NCI-H1105 treated with DMSO at 0.1 percent for 48 hours (cell line): ENCODE data around the gene VWF.
"Not testable (repeated sequence)": the region's sequence is repeated elsewhere in the genome, so short reads cannot be mapped to it uniquely, and the experiment has no call there.

Source experiments
- DNase-seq: peaks from one replicate; lab custom pipeline; 2025; lab: John Stamatoyannopoulos, UW

VWF gene

DNA sequence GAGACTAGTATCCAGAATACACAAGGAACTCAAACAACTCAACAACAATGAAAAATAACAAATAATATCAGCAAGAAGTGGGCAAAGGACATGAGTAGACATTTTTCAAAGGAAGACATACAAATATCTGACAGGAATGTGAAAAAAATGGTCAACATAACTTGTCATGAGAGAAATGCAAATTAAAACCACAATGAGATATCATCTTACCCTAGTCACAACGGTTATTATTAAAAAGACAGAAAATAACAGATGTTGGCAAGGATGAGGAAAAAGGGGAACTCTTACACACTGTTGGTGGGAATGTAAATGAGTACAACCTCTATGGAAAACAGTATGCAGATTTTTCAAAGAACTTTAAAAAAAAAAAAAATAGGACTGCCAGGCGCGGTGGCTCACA lies 20.4 kb downstream of the VWF start:
- DNase-seq, result no peak

DNA sequence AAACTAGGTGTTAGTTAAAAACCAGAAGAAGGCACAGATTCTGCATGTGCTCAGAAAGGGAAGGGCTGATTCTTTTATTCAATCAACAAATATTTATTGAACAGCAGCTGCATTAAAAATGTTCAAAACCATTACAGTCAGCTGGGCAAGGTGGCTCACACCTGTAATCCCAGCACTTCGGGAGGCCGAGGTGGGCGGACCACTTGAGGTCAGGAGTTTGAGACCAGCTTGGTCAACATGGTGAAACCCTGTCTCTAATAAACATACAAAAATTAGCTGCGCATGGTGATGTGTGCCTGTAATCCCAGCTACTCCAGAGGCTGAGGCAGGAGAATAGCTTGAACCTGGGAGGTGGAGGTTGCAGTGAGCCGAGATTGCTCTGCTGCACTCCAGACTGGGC lies 22.4 kb downstream of the VWF start:
- not testable (repeated sequence) for DNase-seq

DNA sequence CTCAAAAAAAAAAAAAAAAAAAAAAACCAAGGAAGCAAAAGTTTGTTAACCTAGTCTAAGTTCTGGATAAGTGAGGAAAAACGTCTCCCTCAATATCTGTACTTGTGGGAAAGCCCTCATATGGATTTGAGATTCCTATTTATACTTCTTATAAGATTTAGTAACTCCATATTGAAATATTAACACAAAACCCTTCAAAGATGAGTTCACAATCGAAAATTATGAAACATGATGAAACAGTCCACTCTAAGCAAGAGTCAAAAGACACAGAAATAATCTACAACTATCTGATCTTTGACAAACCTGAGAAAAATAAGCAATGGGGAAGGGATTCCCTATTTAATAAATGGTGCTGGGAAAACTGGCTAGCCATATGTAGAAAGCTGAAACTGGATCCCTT lies 25.2 kb downstream of the VWF start:
- no peak for DNase-seq

DNA sequence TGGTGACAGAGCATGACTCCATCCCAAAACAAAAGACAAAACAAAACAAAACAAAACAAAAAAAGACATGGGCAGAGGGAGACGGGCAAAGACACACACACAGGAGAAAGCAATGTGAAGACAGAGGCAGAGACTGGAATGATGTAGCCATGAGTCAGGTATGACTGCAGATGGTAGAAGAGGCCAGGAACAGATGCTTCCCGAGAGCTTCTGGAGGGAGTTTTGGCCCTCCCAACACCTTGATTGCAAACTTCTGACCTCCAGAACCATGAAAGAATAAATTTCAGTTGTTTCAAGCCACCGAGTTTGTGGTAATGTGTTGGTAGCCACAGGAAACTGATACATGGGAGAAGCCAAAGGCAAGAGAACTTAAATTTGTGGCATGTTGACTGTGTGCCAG lies 27.1 kb downstream of the VWF start:
- no peak for DNase-seq

DNA sequence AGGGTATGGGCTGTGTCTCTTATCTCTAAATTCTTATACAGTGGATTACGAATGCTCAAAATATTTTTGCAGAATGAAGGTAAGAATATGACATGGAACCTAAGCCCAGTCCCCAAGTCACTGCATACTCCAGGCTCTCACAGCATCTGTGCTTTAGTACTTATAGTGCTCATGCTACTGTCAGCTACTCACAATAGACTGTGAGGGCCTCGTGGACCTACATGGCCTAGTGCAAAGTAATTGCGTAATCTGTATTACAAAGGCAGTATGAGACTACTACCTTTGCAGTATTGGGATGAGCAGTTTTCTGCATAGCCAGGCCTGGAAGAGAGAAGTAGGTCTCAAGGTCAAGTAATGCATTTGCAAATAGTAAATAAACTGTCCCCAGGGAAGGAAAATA lies 27.9 kb downstream of the VWF start:
- no peak for DNase-seq

DNA sequence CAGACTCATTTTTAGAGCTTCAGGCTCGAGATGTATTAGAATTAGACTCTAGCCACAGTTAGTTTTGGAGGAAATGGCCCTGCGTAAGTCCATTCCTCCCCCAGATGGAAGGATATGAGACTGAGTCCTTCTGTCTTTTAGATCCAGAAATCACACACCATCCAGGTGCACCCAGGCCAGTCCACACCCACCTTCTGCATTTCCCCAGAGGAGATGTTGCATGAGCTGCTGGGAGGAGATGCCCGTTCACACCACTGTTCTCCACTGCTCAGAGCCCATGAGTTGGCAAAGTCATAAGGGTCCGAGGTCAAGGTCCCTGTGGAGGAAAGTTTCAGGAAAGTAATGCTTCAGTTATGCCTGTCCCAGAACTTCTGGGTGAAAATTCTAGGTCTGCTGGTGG lies 29.2 kb downstream of the VWF start:
- DNase-seq, result no peak

DNA sequence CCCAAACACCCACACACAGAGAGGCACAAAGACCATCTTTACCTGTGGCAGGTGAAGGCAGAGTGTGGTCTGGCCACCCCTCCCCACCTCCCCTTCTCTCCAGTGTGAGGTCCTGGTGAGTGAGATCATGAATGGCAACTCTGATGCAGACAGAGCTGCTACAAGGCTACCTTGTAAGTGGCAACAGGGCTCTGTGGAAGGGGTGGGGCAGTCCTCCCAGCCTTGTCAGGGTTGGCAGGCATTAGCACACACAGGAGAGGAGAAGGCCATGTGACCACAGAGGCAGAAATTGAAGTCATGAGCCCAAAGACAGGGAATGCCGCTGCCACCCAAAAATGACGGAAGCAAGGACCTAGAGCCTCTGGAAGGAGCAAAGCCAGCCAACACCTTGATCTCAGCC lies 30.7 kb downstream of the VWF start:
- no peak for DNase-seq

DNA sequence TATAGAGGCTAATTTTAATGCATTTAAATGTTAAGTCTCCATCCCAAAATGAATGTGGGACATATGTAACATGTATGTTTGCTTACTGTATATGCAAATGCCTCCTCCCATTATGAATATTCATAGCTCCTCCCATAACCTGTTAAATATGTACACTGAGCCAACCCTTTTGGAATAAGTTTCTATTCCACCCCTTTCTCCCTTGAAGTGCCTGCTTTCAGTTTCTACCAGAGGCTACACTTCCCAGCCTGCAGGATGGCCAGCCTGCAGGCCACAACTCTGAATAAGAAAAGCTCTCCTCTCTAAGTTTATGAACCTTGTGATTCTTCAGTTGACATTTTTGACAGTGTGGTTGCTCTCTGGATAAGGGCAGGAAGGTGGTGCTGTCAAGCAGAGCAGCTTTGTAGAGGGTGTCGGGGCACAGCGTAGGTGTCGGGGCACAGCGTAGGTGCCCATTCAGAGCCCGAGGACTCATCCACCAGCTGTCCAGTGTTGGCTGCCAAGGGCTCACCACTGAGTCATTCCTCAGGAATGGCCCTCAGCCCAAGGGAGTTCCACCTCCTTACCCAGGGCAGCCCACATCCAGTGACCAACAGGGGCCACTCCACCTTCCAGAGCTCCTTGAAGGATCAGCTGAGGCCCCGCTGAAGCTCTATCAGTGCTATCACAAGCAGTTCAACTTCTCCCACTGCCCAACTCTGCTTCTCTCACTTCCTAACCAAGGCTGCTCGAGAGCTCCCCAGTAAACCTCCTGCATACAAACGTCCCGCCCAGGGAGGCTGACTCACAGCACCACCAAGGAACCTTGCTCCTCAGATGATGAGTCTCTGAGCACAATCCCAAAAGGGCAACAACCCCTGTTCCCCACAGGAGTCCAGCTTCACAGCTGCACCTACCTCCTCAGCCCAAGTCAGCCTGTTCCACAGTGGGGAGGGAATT lies 31.4 kb downstream of the VWF start:
- DNase-seq, result no peak

DNA sequence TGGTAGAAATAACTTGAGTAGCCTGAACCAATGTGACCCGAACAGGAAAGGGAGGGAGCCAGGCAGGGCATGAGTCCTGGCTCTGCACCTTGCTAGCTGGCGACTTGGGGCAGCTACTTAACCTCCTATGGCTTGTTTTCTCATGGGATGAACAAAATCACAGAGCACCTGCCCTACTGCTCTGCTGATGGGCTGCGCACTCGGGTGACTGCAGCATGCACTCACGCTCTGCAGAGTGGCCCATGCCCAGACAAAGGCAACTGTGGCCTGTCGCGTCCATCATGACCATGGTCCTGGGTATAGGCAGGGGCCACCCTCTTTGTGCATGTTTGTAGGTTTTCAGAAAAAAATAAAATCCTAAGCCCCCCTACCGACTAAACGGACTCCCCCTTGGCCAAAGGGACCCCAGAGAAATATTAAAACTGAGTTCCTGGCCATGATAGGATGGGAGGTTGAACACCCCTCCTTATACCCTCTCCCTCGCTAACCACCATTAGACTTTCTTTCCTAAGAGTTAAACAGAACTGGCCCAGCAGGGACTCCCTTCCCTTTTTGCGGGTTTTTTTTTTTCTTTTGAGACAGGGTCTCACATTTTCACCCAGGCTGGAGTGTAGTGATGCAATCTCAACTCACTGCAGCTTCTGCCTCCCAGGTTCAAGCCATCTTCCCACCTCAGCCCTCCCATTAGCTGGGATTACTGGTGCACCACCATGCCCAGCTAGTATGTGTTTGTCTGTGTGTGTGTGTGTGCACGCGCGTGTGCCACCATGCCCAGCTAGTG lies 32.5 kb downstream of the VWF start:
- no peak for DNase-seq

DNA sequence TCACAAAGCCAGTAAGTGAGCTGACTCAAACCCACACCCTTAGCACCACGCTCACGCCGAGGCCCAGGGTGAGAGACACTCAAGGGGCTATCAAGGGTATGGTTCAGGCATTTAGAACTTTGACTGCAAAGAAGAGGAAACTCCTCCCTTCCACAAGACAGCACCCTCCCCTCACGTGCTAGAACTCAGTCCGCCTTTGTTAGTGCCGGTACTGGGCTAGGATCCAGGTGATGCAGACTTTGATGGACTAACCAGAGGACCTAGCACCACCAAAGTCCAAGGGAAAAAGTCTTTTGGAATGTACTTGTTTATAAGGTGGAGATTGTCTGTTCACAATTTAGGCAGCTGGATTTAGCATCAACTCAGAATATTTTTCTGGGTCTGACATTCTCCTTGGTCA lies 33.7 kb downstream of the VWF start:
- DNase-seq, result no peak

DNA sequence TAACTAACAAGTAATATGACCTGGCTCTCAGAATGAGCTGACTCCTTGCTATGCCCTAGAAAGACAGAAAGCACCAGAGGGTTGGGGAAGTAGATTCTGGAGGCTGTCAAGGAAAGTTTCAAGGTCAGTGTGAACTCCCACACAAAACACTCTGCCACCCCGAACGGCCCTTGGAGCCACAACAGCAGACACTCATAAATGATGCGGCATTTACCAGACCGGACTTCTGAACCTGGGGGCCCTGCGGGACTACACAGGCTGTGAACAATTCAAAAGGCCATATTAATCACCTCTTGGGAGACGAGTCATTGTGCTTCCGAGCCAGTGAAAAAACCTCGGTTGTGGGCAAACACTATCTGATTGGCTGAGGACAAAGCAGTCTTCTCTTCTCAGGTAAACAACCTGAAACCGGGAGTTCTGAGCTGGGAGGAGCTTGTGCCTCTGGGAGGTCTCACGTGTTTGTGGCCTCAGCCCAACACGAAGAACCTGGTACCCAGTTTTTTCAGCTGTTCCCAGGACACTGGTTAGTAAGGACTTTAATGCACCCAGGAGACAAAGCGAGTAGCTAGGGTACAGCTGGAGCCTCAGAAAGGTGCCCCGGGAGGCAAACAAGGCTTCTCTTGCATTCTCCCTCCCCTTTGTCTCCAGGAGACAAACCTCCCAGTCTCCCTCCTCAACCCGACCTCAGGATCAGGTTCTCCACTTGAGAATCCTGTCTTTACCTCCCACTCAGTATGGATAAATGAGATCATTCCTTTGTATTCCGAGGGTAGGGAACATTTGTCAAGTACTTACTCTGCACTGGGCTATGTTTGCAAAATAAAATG lies 35.3 kb downstream of the VWF start:
- no peak for DNase-seq

DNA sequence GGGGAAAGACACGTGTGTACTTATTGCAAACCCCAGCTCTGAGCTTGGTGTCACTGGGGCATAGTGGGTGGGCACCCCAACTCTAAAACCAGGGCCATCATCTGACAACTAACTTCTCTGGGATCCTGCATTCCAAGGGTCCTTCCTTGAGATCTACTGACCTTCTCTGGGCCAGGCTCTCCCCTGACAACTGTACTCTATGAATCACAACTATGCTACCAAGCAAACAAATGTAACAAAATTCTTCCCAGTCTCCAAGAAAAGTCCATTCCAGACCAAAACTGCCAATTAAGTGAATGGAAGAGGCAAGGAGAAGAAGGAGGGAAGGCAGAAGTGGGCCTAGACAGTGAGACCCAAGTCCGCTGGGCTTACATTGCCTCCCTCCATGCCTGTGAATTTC lies 38.2 kb downstream of the VWF start:
- no peak for DNase-seq

DNA sequence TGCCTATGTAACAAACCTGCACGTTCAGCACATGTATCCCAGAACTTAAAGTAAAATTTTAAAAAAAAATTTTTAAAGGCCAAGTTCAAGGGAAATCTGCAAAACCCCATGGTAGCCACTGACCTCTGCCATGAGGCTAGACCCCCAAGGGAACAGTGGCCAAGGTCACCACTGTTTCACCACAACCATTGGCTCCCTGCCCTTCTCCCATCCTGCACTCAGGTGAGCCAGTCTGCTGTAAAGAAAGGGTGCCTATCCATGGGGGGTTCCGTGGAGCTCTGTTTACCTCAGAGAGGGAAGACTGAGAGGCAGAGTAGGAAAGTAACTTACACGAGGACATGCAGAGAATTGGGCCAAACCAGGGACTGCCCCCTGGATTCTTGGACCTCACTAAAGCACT lies 38.6 kb downstream of the VWF start:
- DNase-seq, result no peak

DNA sequence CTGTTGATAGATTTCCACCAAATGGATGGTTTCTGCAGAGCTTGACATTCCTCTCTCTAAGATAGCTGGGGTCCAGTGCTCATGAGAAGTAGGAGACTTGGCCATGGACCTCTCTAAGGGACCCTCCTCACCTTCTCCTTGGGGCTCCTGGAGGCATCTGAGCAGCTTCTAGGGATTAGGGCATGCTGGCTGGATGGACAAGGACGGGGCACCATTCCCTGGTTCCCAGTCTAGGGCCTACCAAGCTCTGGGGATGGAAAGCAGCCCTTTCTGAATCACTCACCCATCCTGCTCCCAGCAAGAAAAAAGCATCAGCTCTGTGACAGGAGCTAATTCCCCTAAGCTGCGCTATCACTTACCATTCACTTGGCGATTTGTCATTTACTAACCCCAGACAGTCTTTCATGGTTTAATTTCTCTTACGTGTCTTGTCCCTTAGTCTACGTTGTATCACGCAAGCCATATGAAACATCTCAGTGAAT lies 39.5 kb downstream of the VWF start:
- DNase-seq, result no peak

DNA sequence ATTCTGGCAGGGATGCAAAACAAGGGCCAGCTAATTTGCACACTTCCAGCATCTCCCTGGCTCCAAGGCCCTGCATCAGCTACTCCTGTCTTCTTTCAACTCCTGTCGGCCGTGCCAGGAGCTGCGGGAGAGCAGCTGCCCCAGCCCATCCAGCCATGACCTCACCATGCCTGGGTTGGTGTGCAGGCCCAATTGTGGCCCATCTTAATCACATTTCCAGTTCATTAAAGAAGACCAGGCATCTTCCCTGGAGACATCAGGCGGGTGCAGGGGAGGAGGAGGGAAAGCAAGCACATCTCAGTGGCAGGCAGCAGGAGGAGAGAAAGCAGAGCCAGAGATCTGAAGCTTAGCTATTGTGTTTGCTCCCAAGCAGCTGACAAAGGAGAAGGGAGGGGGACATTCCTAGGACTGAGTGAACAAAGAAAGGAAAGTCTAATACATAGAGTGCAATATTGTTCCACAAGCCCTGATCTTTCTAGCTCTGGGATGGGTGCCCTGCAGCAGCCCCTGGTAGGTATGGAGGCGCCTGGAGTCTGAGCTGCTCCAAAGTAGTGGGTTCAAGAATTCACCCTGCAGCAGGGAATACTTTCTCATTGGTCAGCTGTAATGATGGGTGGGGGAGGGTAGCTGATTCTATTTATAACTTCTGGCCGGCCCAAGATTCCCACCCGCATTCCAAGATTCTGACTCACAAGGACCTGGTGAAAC lies 40.1 kb downstream of the VWF start:
- DNase-seq, result no peak

DNA sequence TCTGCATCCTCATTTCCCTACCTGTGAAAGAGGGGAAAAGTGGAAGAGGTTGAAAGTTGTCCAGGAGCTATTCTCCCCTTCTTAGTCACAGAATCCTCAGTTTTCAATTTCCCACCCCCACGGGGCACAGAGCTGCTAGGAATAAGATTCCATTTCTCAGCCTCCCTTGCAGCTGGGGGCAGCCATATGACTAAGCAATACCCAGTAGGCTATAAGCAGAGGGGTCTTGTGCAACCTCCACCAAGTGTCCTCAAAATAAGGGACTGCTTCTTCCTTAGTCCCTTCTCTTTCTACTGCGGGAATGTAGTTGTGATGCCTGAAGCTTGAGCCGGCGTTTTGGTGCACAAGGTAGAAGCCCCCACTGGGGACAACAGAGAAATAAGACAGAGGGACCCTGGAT lies 40.9 kb downstream of the VWF start:
- DNase-seq, result no peak

DNA sequence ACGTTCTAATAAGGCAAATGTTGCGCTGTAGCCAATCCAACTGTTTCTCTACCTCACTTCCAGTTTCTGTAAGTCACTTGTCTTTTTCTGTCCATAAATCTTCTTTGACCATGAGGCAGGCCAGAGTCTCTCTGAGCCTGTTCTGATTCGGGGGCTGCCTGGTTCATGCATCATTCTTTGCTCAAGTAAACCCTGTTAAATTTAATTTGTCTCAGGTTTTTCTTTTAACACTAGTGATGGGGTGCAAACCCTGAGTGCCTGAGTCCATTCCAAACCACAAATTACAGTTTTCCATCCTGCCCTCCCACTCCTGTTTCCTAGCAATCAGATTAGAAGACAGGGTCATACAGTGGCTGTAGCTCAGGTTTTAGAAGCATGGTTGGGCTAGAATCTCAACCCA lies 41.9 kb downstream of the VWF start:
- no peak for DNase-seq

DNA sequence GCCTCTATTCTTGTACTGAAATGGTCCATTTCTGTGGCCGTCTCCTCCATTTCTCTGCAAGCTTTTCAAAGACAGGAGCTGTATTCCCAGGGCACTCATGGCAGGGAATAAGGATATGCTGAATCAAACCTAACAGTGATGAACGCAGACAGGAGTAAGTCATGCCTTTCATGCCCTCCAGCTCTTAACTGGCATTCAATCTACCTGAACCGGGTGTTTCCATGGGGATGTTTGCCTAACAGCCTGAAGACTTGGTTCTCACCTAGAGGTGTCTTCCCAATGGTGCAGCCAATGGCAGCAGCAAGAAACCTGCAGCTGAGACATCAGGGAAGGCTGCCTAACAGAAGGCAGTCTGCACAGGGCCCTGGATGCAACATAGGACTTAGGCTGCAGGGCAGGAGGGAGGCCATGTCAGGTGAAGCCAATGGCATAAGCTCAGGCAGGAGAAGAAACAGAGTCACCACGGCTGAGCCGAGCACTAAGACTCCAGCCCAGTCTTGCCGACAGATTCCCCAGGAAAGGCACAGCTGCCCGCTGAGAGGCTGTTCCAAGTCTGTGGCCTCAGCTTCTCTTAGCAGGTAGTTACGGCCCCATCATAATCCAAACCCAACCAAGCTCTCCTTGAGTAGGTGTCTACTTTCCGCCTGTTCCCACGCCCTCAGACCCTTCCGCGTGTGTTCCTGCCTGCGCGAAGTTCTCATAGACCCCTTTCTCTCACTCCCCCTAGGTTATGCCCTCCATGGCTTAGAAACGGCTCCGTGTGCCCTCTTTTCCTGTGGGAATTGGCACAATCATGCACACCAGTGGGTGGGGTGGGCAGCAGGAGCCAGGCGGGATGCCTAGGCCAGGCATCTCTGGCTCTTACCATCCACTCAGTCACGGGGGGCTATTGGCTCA lies 44.1 kb downstream of the VWF start:
- no peak for DNase-seq

DNA sequence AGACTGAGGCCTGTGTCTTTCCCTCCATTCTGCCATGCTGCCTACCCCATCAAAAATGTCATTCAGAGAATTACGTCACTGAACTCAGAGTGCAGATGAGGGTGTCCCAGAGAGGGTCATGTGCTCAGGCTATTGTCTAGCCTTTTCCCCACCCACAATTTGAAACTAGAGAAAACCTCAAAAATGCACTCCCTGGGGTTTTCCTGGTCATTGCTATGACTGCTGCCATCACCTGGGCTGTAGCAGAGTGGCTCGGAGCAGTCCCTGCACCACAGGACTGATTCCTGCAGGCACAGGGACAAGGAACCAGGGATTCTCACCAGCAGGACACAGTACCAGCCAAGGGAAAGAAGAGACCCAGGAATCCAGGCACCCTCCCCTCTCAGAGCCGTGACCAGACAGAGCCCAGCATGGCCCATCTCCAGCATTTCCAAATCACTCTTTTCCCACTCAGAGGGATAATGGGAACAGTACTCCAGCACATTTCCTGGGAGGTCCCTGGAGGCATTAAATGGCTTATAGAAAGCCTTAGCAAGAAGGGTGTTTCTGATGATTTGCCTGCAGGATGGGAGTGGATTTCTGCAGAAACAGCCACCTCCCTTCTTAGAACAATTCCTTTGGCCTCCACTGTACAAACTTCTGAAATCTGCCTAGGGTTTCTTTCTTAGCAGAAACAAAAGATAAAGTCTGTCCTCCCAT lies 45.9 kb downstream of the VWF start:
- no peak for DNase-seq

DNA sequence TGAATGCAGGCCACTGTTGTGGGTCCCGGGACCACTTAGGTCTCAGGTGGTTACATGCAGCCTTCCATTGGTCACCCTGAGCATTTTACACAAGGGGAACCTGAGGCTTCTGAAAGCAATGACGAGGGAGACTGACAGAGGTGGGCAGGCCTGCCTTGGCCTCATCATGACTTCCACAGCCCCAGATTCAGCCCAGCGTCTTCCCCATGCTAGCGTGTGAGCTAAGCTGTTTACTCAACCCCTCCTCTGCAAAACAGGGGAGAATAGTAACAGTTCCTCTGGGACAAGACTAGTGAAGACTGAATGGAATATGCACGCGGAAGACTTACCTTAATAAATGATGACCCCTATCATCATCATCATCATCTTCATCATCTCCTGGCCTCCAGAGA lies 46.8 kb downstream of the VWF start:
- DNase-seq, result no peak
